Gastrocnemius medialis (tissue), 4 donors: ENCODE data around the gene ZNF396.

Experiments used
- POLR2A ChIP-seq, 2 donors: fragments of 450-650 bp; IDR thresholded peaks; one replicate each; pipeline ENCODE4 v1.6.1; 2017; ENCODE audit warnings: antibody characterized with exemption in 2 of 2, mild to moderate bottlenecking in 2 of 2, moderate library complexity in 2 of 2
- TF ChIP-seq, protein P1 (sequence below), 5 experiments: fragments of 450-650 bp in 3 of 5; fragments of 200-600 bp in 2 of 5; sonication (generic) in 2 of 5; IDR thresholded peaks in 4 of 5; conservative IDR thresholded peaks in 1 of 5; 1 replicate in 4 of 5; 2 replicates in 1 of 5; pipeline ENCODE4 v1.5.1; 2016 to 2019; ENCODE audit warnings: antibody characterized with exemption in 5 of 5, mild to moderate bottlenecking in 3 of 5, moderate library complexity in 3 of 5

GRCh38 chr18:35328868-35329267, 48.3 kb downstream of the ZNF396 start:
- TF ChIP-seq, protein P1, sequence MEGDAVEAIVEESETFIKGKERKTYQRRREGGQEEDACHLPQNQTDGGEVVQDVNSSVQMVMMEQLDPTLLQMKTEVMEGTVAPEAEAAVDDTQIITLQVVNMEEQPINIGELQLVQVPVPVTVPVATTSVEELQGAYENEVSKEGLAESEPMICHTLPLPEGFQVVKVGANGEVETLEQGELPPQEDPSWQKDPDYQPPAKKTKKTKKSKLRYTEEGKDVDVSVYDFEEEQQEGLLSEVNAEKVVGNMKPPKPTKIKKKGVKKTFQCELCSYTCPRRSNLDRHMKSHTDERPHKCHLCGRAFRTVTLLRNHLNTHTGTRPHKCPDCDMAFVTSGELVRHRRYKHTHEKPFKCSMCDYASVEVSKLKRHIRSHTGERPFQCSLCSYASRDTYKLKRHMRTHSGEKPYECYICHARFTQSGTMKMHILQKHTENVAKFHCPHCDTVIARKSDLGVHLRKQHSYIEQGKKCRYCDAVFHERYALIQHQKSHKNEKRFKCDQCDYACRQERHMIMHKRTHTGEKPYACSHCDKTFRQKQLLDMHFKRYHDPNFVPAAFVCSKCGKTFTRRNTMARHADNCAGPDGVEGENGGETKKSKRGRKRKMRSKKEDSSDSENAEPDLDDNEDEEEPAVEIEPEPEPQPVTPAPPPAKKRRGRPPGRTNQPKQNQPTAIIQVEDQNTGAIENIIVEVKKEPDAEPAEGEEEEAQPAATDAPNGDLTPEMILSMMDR (IDR thresholded peaks at IDR 0.05 in 4 of 5, conservative IDR thresholded peaks at IDR 0.05 in 1 of 5), result no peak
- TF ChIP-seq POLR2A (IDR thresholded peaks at IDR 0.05), result no peak
